HepG2 (cell line): ENCODE measurements around the gene LSM14B. TPM values are rescaled to one million over a fixed set of nuclear protein-coding genes. Genes with fewer than 3 reads are reported as not detected.

Source experiments
- BORCS8-MEF2B ChIP-seq: sonication (generic); formaldehyde crosslinking; IDR thresholded peaks from 2 replicates; pipeline ENCODE4 v1.8.0; 2022; ENCODE audit warnings: mild to moderate bottlenecking, missing genetic modification reagents
- CSRNP1 ChIP-seq: sonication (generic); formaldehyde crosslinking; IDR thresholded peaks from 2 replicates; pipeline ENCODE4 v1.8.1; 2023; ENCODE audit warnings: mild to moderate bottlenecking, missing genetic modification reagents
- FOXM1 ChIP-seq: sonication (generic); formaldehyde crosslinking; IDR thresholded peaks from 2 replicates; pipeline ENCODE4 v1.5.0; 2020; ENCODE audit warnings: missing genetic modification reagents
- GATA4 ChIP-seq: sonication (generic); IDR thresholded peaks from 2 replicates; pipeline ENCODE4 v1.6.1; 2016; ENCODE audit warnings: antibody characterized with exemption, low read depth, borderline replicate concordance
- HDAC1 ChIP-seq: sonication (generic); formaldehyde crosslinking; IDR thresholded peaks from 2 replicates; pipeline ENCODE4 v1.5.1; 2020; ENCODE audit warnings: mild to moderate bottlenecking, missing genetic modification reagents
- KAT8 ChIP-seq: IDR thresholded peaks from 2 replicates; pipeline ENCODE4 v1.6.1; 2016; ENCODE audit warnings: missing genetic modification reagents, missing compliant biosample characterization
- MZF1 ChIP-seq: sonication (generic); formaldehyde crosslinking; IDR thresholded peaks from 2 replicates; pipeline ENCODE4 v1.8.1; 2023; ENCODE audit warnings: mild to moderate bottlenecking, missing genetic modification reagents, borderline replicate concordance
- PRDM15 ChIP-seq: sonication (generic); formaldehyde crosslinking; IDR thresholded peaks from 2 replicates; pipeline ENCODE4 v1.4.0; 2020; ENCODE audit warnings: missing genetic modification reagents
- SP140L ChIP-seq: sonication (generic); formaldehyde crosslinking; IDR thresholded peaks from 2 replicates; pipeline ENCODE4 v1.4.0; 2020; ENCODE audit warnings: missing genetic modification reagents, borderline replicate concordance
- TEF ChIP-seq: sonication (generic); formaldehyde crosslinking; IDR thresholded peaks from 2 replicates; pipeline ENCODE4 v1.5.0; 2020; ENCODE audit warnings: missing genetic modification reagents
- TFDP1 ChIP-seq: IDR thresholded peaks from 2 replicates; pipeline ENCODE4 v1.6.1; 2016; ENCODE audit warnings: missing compliant biosample characterization, missing genetic modification reagents, borderline replicate concordance
- ZFP82 ChIP-seq: sonication (generic); formaldehyde crosslinking; IDR thresholded peaks from 2 replicates; pipeline ENCODE4 v1.5.1; 2020; ENCODE audit warnings: mild to moderate bottlenecking, missing genetic modification reagents, borderline replicate concordance
- ZFX ChIP-seq: sonication (generic); formaldehyde crosslinking; IDR thresholded peaks from 2 replicates; pipeline ENCODE4 v1.4.0; 2020; ENCODE audit warnings: mild to moderate bottlenecking, low read depth, missing genetic modification reagents, moderate library complexity
- ZNF264 ChIP-seq: sonication (generic); formaldehyde crosslinking; IDR thresholded peaks from 2 replicates; pipeline ENCODE4 v1.4.0; 2020; ENCODE audit warnings: missing genetic modification reagents
- ZNF274 ChIP-seq: sonication (generic); formaldehyde crosslinking; IDR thresholded peaks from 2 replicates; pipeline ENCODE4 v1.5.1; 2020; ENCODE audit warnings: mild to moderate bottlenecking, missing genetic modification reagents
- ZNF296 ChIP-seq: sonication (generic); formaldehyde crosslinking; conservative IDR thresholded peaks from 2 replicates; pipeline ENCODE4 v1.5.0; 2020; ENCODE audit warnings: mild to moderate bottlenecking, missing genetic modification reagents
- ZNF33B ChIP-seq: sonication (generic); formaldehyde crosslinking; IDR thresholded peaks from 2 replicates; pipeline ENCODE4 v1.5.1; 2020; ENCODE audit warnings: mild to moderate bottlenecking, missing genetic modification reagents
- ZNF496 ChIP-seq: sonication (generic); formaldehyde crosslinking; IDR thresholded peaks from 2 replicates; pipeline ENCODE4 v1.8.1; 2023; ENCODE audit warnings: mild to moderate bottlenecking, moderate library complexity, missing genetic modification reagents; ENCODE audit not compliant: insufficient replicate concordance
- ZNF75D ChIP-seq: sonication (generic); formaldehyde crosslinking; IDR thresholded peaks from 2 replicates; pipeline ENCODE4 v1.8.1; 2023; ENCODE audit warnings: missing genetic modification reagents, mild to moderate bottlenecking, borderline replicate concordance
- ZNF777 ChIP-seq: sonication (generic); formaldehyde crosslinking; IDR thresholded peaks from 2 replicates; pipeline ENCODE4 v1.4.0; 2020; ENCODE audit warnings: missing genetic modification reagents
- ZNF781 ChIP-seq: sonication (generic); formaldehyde crosslinking; IDR thresholded peaks from 2 replicates; pipeline ENCODE4 v1.5.1; 2020; ENCODE audit warnings: borderline replicate concordance, mild to moderate bottlenecking, missing genetic modification reagents; ENCODE audit errors: not compliant biosample characterization
- ZNF883 ChIP-seq: sonication (generic); formaldehyde crosslinking; IDR thresholded peaks from 2 replicates; pipeline ENCODE4 v1.5.1; 2020; ENCODE audit warnings: mild to moderate bottlenecking, missing genetic modification reagents; ENCODE audit errors: not compliant biosample characterization
- polyA plus RNA-seq, 8 experiments: library from polyadenylated mRNA; depleted of rRNA in 3 of 8; stranded (reverse) in 7 of 8; unstranded in 1 of 8; fragments of >200 nt; fragmentation: Illumina TruSeq in 4 of 8; extraction: Trizol in 4 of 8; gene quantifications; 2 replicates each; pipeline versions ENCODE4 v1.2.1 to v1.2.3, GENCODE V29; 2011 to 2016; ENCODE audit warnings: low read depth in 4 of 8, missing spikeins in 1 of 8, mixed read lengths in 1 of 8; ENCODE audit not compliant: insufficient read depth in 1 of 8
- total RNA-seq, 5 experiments: library from RNA; depleted of rRNA; stranded (reverse); fragments of >200 nt; fragmentation: Illumina TruSeq; extraction: Trizol; gene quantifications; 2 replicates each; pipeline ENCODE4 v1.2.3, GENCODE V29; 2016; ENCODE audit warnings: low read depth in 1 of 5

LSM14B gene
- total and polyA plus RNA-seq, 2 of the 13 experiments (the other 11 are each of a cell fraction or from before 2014, with no cell fraction given), result 43.3 to 79.2 TPM

- 0 out of 2 replicates have a peak, but pooled peaks have one; percentile 53 for TF ChIP-seq ZNF274 (CRISPR knock-in tag)
- TF ChIP-seq CSRNP1 (CRISPR knock-in tag), result no peak
- TF ChIP-seq ZNF883 (CRISPR knock-in tag), result peak; percentile 65
- no peak for TF ChIP-seq ZNF296
- no peak for TF ChIP-seq ZFP82 (CRISPR knock-in tag)
- TF ChIP-seq ZNF33B (CRISPR knock-in tag), result 0 out of 2 replicates have a peak, but pooled peaks have one; percentile 67
- no peak for TF ChIP-seq TEF (CRISPR knock-in tag)
- TF ChIP-seq MZF1 (CRISPR knock-in tag), result 0 out of 2 replicates have a peak, but pooled peaks have one; percentile 51
- no peak for TF ChIP-seq KAT8 (CRISPR knock-in tag)
- TF ChIP-seq FOXM1 (CRISPR knock-in tag), result no peak
- no peak for TF ChIP-seq TFDP1
- TF ChIP-seq HDAC1, result no peak; the same call in 1 of the 2 replicates
- TF ChIP-seq ZNF75D (CRISPR knock-in tag), result no peak
- peak; percentile 79 for TF ChIP-seq ZFX (CRISPR knock-in tag)
- peak; percentile 68 for TF ChIP-seq ZNF781
- no peak for TF ChIP-seq SP140L (CRISPR knock-in tag)
- no peak for TF ChIP-seq ZNF496 (CRISPR knock-in tag)
- no peak for TF ChIP-seq BORCS8-MEF2B
- TF ChIP-seq ZNF777 (CRISPR knock-in tag), result no peak
- TF ChIP-seq ZNF264 (CRISPR knock-in tag), result no peak
- no peak for TF ChIP-seq PRDM15 (CRISPR knock-in tag)
- no peak for TF ChIP-seq GATA4
These were observed 26.6 kb downstream of the LSM14B start (continued) for GRCh38 chr20:62148908-62149314.
